Measurements from ENCODE around the gene NUP214.

NUP214 gene

GRCh38 chr9:131274674-131275331, 149.4 kb downstream of the NUP214 start:
- Mint-ChIP-seq H3K4me1 (peaks cover 13% of the 10 kb centered on the region), H3K27ac (peak overlapping the region in 1 of 3 experiments; percentile 33), H3K9me3 (no peaks in the 10 kb centered on the region), H3K27me3 (ENCODE audit: low read depth) (peaks cover 42% of the 10 kb centered on the region), H3K4me3 (peak overlapping the region; percentile 72 to 87 (median 84)), H3K36me3 (ENCODE audit: low read depth) (no peaks in the 10 kb centered on the region)
- TF ChIP-seq CTCF (IDR thresholded peaks at IDR 0.05; ENCODE audit: unreplicated experiment in 3 of 3), result no peak

- H3K27ac Mint-ChIP-seq, result no peak overlapping the region
- no peak for TF ChIP-seq CTCF (IDR thresholded peaks at IDR 0.05; ENCODE audit: unreplicated experiment in 3 of 3)
- peaks cover 47% of the 10 kb centered on the region for H3K27me3 Mint-ChIP-seq (ENCODE audit: low read depth)
- no peaks in the 10 kb centered on the region for H3K36me3 Mint-ChIP-seq (ENCODE audit: low read depth)
- H3K4me3 Mint-ChIP-seq, result peak overlapping the region; percentile 72 to 87 (median 84)
- H3K4me1 Mint-ChIP-seq, result peaks cover 8% of the 10 kb centered on the region
- no peaks in the 10 kb centered on the region for H3K9me3 Mint-ChIP-seq
These were observed 150.1 kb downstream of the NUP214 start for GRCh38 chr9:131275332-131276093.

GRCh38 chr9:131276094-131276888, 150.9 kb downstream of the NUP214 start, which contains the start of gene FAM78A:
TSS of gene FAM78A (minus strand) at chr9:131276510. CDS start at chr9:131276179, 331 bp downstream.
- Mint-ChIP-seq H3K9me3 (no peaks in the 10 kb centered on the region), H3K4me1 (peaks cover 8% of the 10 kb centered on the region), H3K36me3 (ENCODE audit: low read depth) (no peaks in the 10 kb centered on the region), H3K27me3 (ENCODE audit: low read depth) (peaks cover 55% of the 10 kb centered on the region), H3K4me3 (peak within 1 kb of the TSS; percentile 72 to 87 (median 84)), H3K27ac (no peak within 1 kb of the TSS)
- no peak for TF ChIP-seq CTCF (IDR thresholded peaks at IDR 0.05; ENCODE audit: unreplicated experiment in 3 of 3)

GRCh38 chr9:131276891-131277286, 151.5 kb downstream of the NUP214 start:
- H3K4me1 Mint-ChIP-seq, result peaks cover 5% of the 10 kb centered on the region
- peaks cover 59% of the 10 kb centered on the region for H3K27me3 Mint-ChIP-seq (ENCODE audit: low read depth)
- TF ChIP-seq CTCF (IDR thresholded peaks at IDR 0.05; ENCODE audit: unreplicated experiment in 3 of 3), result no peak
- H3K36me3 Mint-ChIP-seq (ENCODE audit: low read depth), result no peaks in the 10 kb centered on the region
- no peak overlapping the region for H3K4me3 Mint-ChIP-seq
- H3K27ac Mint-ChIP-seq, result no peak overlapping the region
- H3K9me3 Mint-ChIP-seq, result no peaks in the 10 kb centered on the region

GRCh38 chr9:131277287-131277909, 152.0 kb downstream of the NUP214 start:
- H3K9me3 Mint-ChIP-seq, result no peaks in the 10 kb centered on the region
- no peak overlapping the region for H3K4me3 Mint-ChIP-seq
- no peaks in the 10 kb centered on the region for H3K36me3 Mint-ChIP-seq (ENCODE audit: low read depth)
- H3K4me1 Mint-ChIP-seq, result peaks cover 8% of the 10 kb centered on the region
- TF ChIP-seq CTCF (IDR thresholded peaks at IDR 0.05; ENCODE audit: unreplicated experiment in 3 of 3), result no peak
- H3K27ac Mint-ChIP-seq, result no peak overlapping the region
- peaks cover 64% of the 10 kb centered on the region for H3K27me3 Mint-ChIP-seq (ENCODE audit: low read depth)

Data from nephron (organoid).